B cell (primary cell): Measurements from ENCODE around the gene RND1. TPM values are rescaled to one million over a fixed set of nuclear protein-coding genes. Genes with fewer than 3 reads are reported as not detected.

ENCODE experiments used
- ATAC-seq: fragments of 200-7000 bp; cut with Tn5 transposase; one replicate; pipeline ENCODE4 v1.10.0; 2021; ENCODE audit warnings: low read depth, mild to moderate bottlenecking, moderate number of reproducible peaks, moderate library complexity
- CTCF ChIA-PET: fragments of 350-600 bp; sonication (Branson Sonifier 250); formaldehyde crosslinking; loops from one replicate; lab custom pipeline; 2021; ENCODE audit warnings: antibody characterized with exemption, inconsistent platforms; lab: Charles Lee
- POLR2A ChIA-PET: fragments of 350-600 bp; sonication (Branson Sonifier 250); formaldehyde crosslinking; loops from one replicate; lab custom pipeline; 2021; ENCODE audit warnings: antibody characterized with exemption; lab: Charles Lee
- DNase-seq: peaks from one replicate; pipeline ENCODE4 v3.0.0; 2013
- H2AFZ ChIP-seq: 2 replicates; pipeline ENCODE4 v1.6.1; 2012; ENCODE audit warnings: mild to moderate bottlenecking, low read depth, low read length; ENCODE audit not compliant: insufficient read depth, poor library complexity, severe bottlenecking
- H3K27ac ChIP-seq, 2 donors: 1 replicate in 1 of 2; 2 replicates in 1 of 2; pipeline ENCODE4 v1.5.1; 2012 to 2013; ENCODE audit warnings: low read length in 2 of 2, mild to moderate bottlenecking in 2 of 2, moderate library complexity in 1 of 2
- H3K27me3 ChIP-seq, 4 experiments: fragments of 200-600 bp in 1 of 4; sonication (generic) in 1 of 4; replicated peaks in 1 of 4; 1 replicate in 2 of 4; 2 replicates in 2 of 4; pipeline versions ENCODE4 v1.6.1 to v1.7.0; 2013 to 2016; ENCODE audit warnings: low read length in 3 of 4, mild to moderate bottlenecking in 2 of 4, mixed read lengths in 1 of 4, moderate library complexity in 1 of 4; ENCODE audit not compliant: insufficient read depth in 4 of 4, control insufficient read depth in 3 of 4; ENCODE audit errors: control extremely low read depth in 1 of 4
- H3K36me3 ChIP-seq, 2 experiments: replicated peaks in 1 of 2; 1 replicate in 1 of 2; 2 replicates in 1 of 2; pipeline versions ENCODE4 v1.6.1 to v1.7.1; 2013; ENCODE audit warnings: low read length in 1 of 2; ENCODE audit not compliant: insufficient read depth in 2 of 2, control insufficient read depth in 1 of 2; ENCODE audit errors: control extremely low read depth in 1 of 2, extremely low read depth in 1 of 2
- H3K4me1 ChIP-seq, 2 donors: fragments of 200-600 bp in 1 of 2; sonication (generic) in 1 of 2; 1 replicate in 1 of 2; 2 replicates in 1 of 2; pipeline versions ENCODE4 v1.5.1 to v1.6.1; 2013 to 2017; ENCODE audit warnings: low read length in 2 of 2; ENCODE audit not compliant: control insufficient read depth in 2 of 2, insufficient read depth in 2 of 2
- H3K4me2 ChIP-seq: replicated peaks from 2 replicates; pipeline ENCODE3; 2012; ENCODE audit warnings: mild to moderate bottlenecking, low read depth, low read length; ENCODE audit not compliant: poor library complexity, severe bottlenecking
- H3K4me3 ChIP-seq, 5 experiments: fragments of 200-600 bp in 1 of 5; sonication (generic) in 1 of 5; 1 replicate in 3 of 5; 2 replicates in 2 of 5; pipeline versions ENCODE4 v1.5.1 to v1.7.0; 2011 to 2016; ENCODE audit warnings: low read length in 4 of 5, mild to moderate bottlenecking in 4 of 5, low read depth in 2 of 5, control low read depth in 1 of 5, moderate library complexity in 1 of 5; ENCODE audit not compliant: insufficient read depth in 1 of 5; ENCODE audit errors: control extremely low read depth in 1 of 5, extremely low read depth in 1 of 5
- H3K79me2 ChIP-seq: fragments of 200-600 bp; sonication (generic); one replicate; pipeline ENCODE4 v1.6.0; 2016; ENCODE audit warnings: low read length; ENCODE audit not compliant: control insufficient read depth, insufficient read depth
- H3K9ac ChIP-seq: fragments of 200-600 bp; sonication (generic); 2 replicates; pipeline ENCODE4 v1.6.1; 2017; ENCODE audit warnings: mild to moderate bottlenecking, low read length, moderate library complexity
- H3K9me3 ChIP-seq, 3 donors: one replicate each; pipeline versions ENCODE4 v1.6.1 to v1.7.1; 2013; ENCODE audit warnings: low read length in 2 of 3; ENCODE audit not compliant: control insufficient read depth in 2 of 3, insufficient read depth in 1 of 3; ENCODE audit errors: control extremely low read depth in 1 of 3
- H4K20me1 ChIP-seq: 2 replicates; pipeline ENCODE4 v1.6.0; 2012; ENCODE audit warnings: mild to moderate bottlenecking, low read length; ENCODE audit not compliant: insufficient read depth, control insufficient read depth, poor library complexity, severe bottlenecking
- H3K27ac Mint-ChIP-seq: one replicate; pipeline ENCODE4 v1.8.0; 2021; ENCODE audit warnings: mixed read lengths
- H3K27me3 Mint-ChIP-seq: one replicate; pipeline ENCODE4 v1.8.0; 2021; ENCODE audit warnings: mixed read lengths
- H3K4me1 Mint-ChIP-seq: one replicate; pipeline ENCODE4 v1.8.0; 2021; ENCODE audit warnings: mixed read lengths
- H3K4me3 Mint-ChIP-seq: one replicate; pipeline ENCODE4 v1.8.0; 2021; ENCODE audit warnings: mixed read lengths
- H3K9me3 Mint-ChIP-seq: one replicate; pipeline ENCODE4 v1.8.0; 2022; ENCODE audit warnings: mixed read lengths; ENCODE audit not compliant: insufficient read depth
- EZH2 ChIP-seq: IDR thresholded peaks from 2 replicates; pipeline ENCODE4 v1.6.1; 2012; ENCODE audit warnings: borderline replicate concordance, low read depth, mild to moderate bottlenecking, moderate library complexity, low read length; ENCODE audit not compliant: insufficient read depth, poor library complexity, severe bottlenecking
- WGBS: methylation state at CpG from one replicate; pipeline ENCODE4 v1.1.5; 2013; ENCODE audit warnings: missing lambda C conversion rate; ENCODE audit not compliant: insufficient coverage; 5-methylcytosine and 5-hydroxymethylcytosine counted together
- intact Hi-C: fragments of 100-400 bp; cut with micrococcal nuclease; formaldehyde crosslinking; loops from one replicate; pipeline ENCODE4 v1.10.0; 2022
- polyA plus RNA-seq: library from polyadenylated mRNA; depleted of rRNA; stranded (reverse); fragments of >200 nt; gene quantifications from 2 replicates; pipeline ENCODE4 v1.2.3, GENCODE V29; 2012
- total RNA-seq, 2 donors: library from RNA; stranded (reverse); fragments of 120-200 nt in 1 of 2; gene quantifications; 1 replicate in 1 of 2; 2 replicates in 1 of 2; pipeline versions ENCODE4 v1.2.3 to v1.2.4, GENCODE V29; 2013 to 2022
- TF ChIP-seq, protein P1 (sequence below): fragments of 200-600 bp; IDR thresholded peaks from one replicate; pipeline ENCODE4 v1.8.0; 2022; ENCODE audit warnings: antibody characterized with exemption, mild to moderate bottlenecking

RND1 gene
- total and polyA plus RNA-seq, 2 donors (not counting 1 experiment from before 2014, with no cell fraction given) = 7.3 to 19.5 TPM

DNA sequence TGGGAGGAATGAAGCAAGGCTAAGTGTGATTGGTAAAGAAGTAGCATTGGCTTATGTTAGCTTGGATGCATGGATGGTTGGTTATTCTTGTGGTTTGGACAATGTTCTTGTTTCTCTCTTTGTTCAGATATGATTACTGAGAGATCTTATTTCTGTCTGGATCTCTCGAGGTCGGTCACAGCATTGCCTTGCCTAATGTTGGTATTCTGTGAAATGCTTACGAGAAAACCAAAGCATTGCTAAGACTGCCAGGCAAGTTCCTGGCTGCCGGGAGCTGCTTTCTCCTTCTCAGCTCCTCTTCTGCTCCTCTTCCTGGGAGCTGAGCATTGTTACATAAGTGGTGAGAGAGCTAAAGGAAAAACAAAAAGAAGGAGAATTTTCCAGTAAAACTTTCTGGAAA, 7.4 kb upstream of the RND1 start:
- no peaks in the 10 kb centered on the region for H4K20me1 ChIP-seq
- no peak overlapping the region for H2AFZ ChIP-seq
- no peak for ATAC-seq
- H3K4me3 ChIP-seq = no peak overlapping the region
- H3K36me3 ChIP-seq = no peaks in the 10 kb centered on the region
- H3K4me3 Mint-ChIP-seq = no peak overlapping the region
- H3K9me3 ChIP-seq = no peaks in the 10 kb centered on the region
- no peaks in the 10 kb centered on the region for H3K4me1 Mint-ChIP-seq
- H3K4me1 ChIP-seq = no peaks in the 10 kb centered on the region
- no peak for DNase-seq
- WGBS = 100% methylated on average over 1 of the region's 4 CpGs
- TF ChIP-seq, protein P1, sequence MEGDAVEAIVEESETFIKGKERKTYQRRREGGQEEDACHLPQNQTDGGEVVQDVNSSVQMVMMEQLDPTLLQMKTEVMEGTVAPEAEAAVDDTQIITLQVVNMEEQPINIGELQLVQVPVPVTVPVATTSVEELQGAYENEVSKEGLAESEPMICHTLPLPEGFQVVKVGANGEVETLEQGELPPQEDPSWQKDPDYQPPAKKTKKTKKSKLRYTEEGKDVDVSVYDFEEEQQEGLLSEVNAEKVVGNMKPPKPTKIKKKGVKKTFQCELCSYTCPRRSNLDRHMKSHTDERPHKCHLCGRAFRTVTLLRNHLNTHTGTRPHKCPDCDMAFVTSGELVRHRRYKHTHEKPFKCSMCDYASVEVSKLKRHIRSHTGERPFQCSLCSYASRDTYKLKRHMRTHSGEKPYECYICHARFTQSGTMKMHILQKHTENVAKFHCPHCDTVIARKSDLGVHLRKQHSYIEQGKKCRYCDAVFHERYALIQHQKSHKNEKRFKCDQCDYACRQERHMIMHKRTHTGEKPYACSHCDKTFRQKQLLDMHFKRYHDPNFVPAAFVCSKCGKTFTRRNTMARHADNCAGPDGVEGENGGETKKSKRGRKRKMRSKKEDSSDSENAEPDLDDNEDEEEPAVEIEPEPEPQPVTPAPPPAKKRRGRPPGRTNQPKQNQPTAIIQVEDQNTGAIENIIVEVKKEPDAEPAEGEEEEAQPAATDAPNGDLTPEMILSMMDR = no peak
- no peak for TF ChIP-seq EZH2
- H3K79me2 ChIP-seq = no peaks in the 10 kb centered on the region
- intact Hi-C loops = no loop called here
- H3K27ac Mint-ChIP-seq = no peak overlapping the region
- H3K9me3 Mint-ChIP-seq = no peaks in the 10 kb centered on the region
- POLR2A ChIA-PET = no interaction called here
- no peak overlapping the region for H3K27ac ChIP-seq
- no peak overlapping the region for H3K4me2 ChIP-seq
- no peaks in the 10 kb centered on the region for H3K27me3 ChIP-seq
- CTCF ChIA-PET = interaction anchor here (1.6 to 3.0 kb wide), 3 partner anchors 14 to 20 kb away, joined by 3 to 24 read pairs (median 7); no protein-coding TSS in a partner anchor
- H3K27me3 Mint-ChIP-seq = peaks cover 6% of the 10 kb centered on the region
- H3K9ac ChIP-seq = no peak overlapping the region

DNA sequence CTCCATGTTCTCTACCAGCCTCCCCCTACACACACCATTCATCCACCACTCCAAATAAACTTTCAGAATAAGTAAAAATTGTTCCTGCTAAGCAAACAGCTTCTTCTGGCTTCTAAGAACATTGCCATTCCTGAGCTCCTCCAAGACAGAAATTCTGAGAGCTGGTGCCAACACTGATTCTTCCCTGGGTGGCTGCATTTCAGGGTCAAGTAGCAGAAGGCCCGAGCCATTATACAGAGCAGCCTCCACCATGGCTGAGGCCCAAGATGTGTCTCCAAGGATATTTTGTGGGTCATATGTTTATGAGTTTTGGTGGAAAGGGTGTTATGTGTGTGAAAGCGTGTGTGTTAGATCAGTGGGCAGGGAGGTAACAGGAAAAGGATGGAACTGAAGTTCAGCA, 3.5 kb upstream of the RND1 start:
- Histone ChIP-seq H3K4me1 (peaks cover 15 to 18% of the 10 kb centered on the region in 2 donors), H4K20me1 (no peaks in the 10 kb centered on the region), H3K9ac (no peak overlapping the region), H3K4me2 (no peak overlapping the region), H3K27ac (no peak overlapping the region), H3K4me3 (no peak overlapping the region), H3K9me3 (no peaks in the 10 kb centered on the region), H3K27me3 (no peaks in the 10 kb centered on the region), H2AFZ (no peak overlapping the region), H3K36me3 (no peaks in the 10 kb centered on the region), H3K79me2 (no peaks in the 10 kb centered on the region)
- no peak for TF ChIP-seq EZH2
- TF ChIP-seq, protein P1 = no peak
- peaks cover 18% of the 10 kb centered on the region for H3K4me1 Mint-ChIP-seq
- H3K9me3 Mint-ChIP-seq = no peaks in the 10 kb centered on the region
- intact Hi-C loops = loop anchor here (5.0 kb wide), 1 partner anchor 753 kb away; the partner anchor contains the start of gene PRPF40B
- peaks cover 6% of the 10 kb centered on the region for H3K27me3 Mint-ChIP-seq
- no peak overlapping the region for H3K27ac Mint-ChIP-seq
- ATAC-seq = no peak
- no peak overlapping the region for H3K4me3 Mint-ChIP-seq
- ChIA-PET POLR2A (no interaction called here), CTCF (interaction anchor here (1.3 to 9.3 kb wide), 3 partner anchors 15 to 21 kb away, joined by 3 to 82 read pairs (median 53); partner anchors contain the start of gene DDX23)
- 95% methylated on average over 2 of the region's 2 CpGs for WGBS
- no peak for DNase-seq
